H1 (cell line): ENCODE results near the gene CYP4A22. TPM values are rescaled to one million over a fixed set of nuclear protein-coding genes. Genes with fewer than 3 reads are reported as not detected.

ENCODE experiments used
- BACH1 ChIP-seq: IDR thresholded peaks from 2 replicates; pipeline ENCODE4 v1.6.1; 2012; ENCODE audit warnings: low read length, improper control_type of control experiment
- CHD7 ChIP-seq: fragments of 300-600 bp; sonication (generic); IDR thresholded peaks from 2 replicates; pipeline ENCODE4 v1.7.1; 2012; ENCODE audit warnings: low read length, moderate library complexity, mild to moderate bottlenecking, inconsistent platforms; ENCODE audit not compliant: insufficient replicate concordance
- GTF2F1 ChIP-seq: IDR thresholded peaks from 2 replicates; pipeline ENCODE4 v1.6.1; 2012; ENCODE audit warnings: low read depth, low read length, improper control_type of control experiment, borderline replicate concordance
- KDM4A ChIP-seq: IDR thresholded peaks from one replicate; pipeline ENCODE4 v1.7.1; 2012; ENCODE audit warnings: low read depth, mild to moderate bottlenecking, moderate library complexity, low read length, inconsistent platforms; ENCODE audit not compliant: severe bottlenecking
- KDM5A ChIP-seq: fragments of 200-600 bp; IDR thresholded peaks from 2 replicates; pipeline ENCODE4 v1.7.1; 2012; ENCODE audit warnings: mild to moderate bottlenecking, low read length, inconsistent platforms, mixed read lengths
- NRF1 ChIP-seq: IDR thresholded peaks from 2 replicates; pipeline ENCODE4 v1.6.1; 2011; ENCODE audit warnings: mild to moderate bottlenecking, low read depth, low read length, improper control_type of control experiment
- POLR2AphosphoS5 ChIP-seq: IDR thresholded peaks from 2 replicates; pipeline ENCODE4 v1.6.1; 2011; ENCODE audit warnings: low read depth, low read length
- TAF7 ChIP-seq: optimal IDR thresholded peaks from 2 replicates; pipeline ENCODE3; 2011; ENCODE audit warnings: low read depth, mild to moderate bottlenecking, inconsistent platforms, low read length, moderate library complexity, borderline replicate concordance
- TCF12 ChIP-seq: IDR thresholded peaks from 2 replicates; pipeline ENCODE4 v1.6.1; 2011; ENCODE audit warnings: low read depth, mild to moderate bottlenecking, low read length
- polyA plus RNA-seq, 7 experiments: library from polyadenylated mRNA; depleted of rRNA in 3 of 7; stranded (reverse) in 5 of 7; unstranded in 2 of 7; fragments of >200 nt in 5 of 7; fragments of 200-250 nt in 2 of 7; gene quantifications; 1 replicate in 5 of 7; 2 replicates in 1 of 7; 4 replicates in 1 of 7; pipeline versions ENCODE4 v1.2.1 to v1.2.3, GENCODE V29; 2011 to 2013; ENCODE audit warnings: missing spikeins in 2 of 7, mixed read lengths in 2 of 7
- total RNA-seq: library from RNA; stranded (reverse); fragmentation: NEBNext Ultra II Directional; extraction: Animal tissue kit (Norgen Biotek cat#: 25700); gene quantifications from 2 replicates; pipeline ENCODE4 v1.2.1, GENCODE V29; 2021

CYP4A22 gene
- total and polyA plus RNA-seq, 2 of the 8 experiments (the other 6 are each of a cell fraction or from before 2014, with no cell fraction given) = not detected

GRCh38 chr1:47179017-47179987 lies 42.1 kb downstream of the CYP4A22 start (continued):
- TF ChIP-seq CHD7 (no peak), KDM5A (peak; percentile 79), GTF2F1 (peak; percentile 40; the same call in 1 of the 2 replicates), POLR2AphosphoS5 (peak; percentile 39), NRF1 (no peak), TAF7 (peak; percentile 54), KDM4A (peak; percentile 97), BACH1 (peak; percentile 21; the same call in 1 of the 2 replicates), TCF12 (no peak)
